Measurements from ENCODE around the gene TMEM151A.

The TMEM151A gene

DNA sequence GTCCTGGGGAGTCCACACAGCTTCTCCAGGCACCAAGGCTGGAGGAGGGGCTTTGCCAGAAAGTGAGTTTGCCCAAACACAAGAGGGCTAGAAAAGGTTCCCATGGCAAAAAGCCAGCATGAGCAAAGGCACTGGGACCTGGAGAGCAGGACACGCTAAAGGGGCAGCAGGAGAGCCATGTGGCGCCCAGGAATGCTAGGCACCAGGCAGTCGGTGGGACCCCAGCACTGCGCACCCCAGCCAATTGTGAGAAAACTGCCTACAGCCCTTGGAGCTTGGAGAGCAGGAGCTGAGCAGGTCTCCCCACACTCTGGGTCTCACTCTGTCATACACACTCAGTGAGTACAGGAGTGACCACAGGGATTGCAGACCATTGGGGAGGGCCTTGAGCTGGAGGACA, 28.5 kb upstream of the TMEM151A start:
- TF ChIP-seq, protein P1, sequence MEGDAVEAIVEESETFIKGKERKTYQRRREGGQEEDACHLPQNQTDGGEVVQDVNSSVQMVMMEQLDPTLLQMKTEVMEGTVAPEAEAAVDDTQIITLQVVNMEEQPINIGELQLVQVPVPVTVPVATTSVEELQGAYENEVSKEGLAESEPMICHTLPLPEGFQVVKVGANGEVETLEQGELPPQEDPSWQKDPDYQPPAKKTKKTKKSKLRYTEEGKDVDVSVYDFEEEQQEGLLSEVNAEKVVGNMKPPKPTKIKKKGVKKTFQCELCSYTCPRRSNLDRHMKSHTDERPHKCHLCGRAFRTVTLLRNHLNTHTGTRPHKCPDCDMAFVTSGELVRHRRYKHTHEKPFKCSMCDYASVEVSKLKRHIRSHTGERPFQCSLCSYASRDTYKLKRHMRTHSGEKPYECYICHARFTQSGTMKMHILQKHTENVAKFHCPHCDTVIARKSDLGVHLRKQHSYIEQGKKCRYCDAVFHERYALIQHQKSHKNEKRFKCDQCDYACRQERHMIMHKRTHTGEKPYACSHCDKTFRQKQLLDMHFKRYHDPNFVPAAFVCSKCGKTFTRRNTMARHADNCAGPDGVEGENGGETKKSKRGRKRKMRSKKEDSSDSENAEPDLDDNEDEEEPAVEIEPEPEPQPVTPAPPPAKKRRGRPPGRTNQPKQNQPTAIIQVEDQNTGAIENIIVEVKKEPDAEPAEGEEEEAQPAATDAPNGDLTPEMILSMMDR (IDR thresholded peaks at IDR 0.05; ENCODE audit: low read depth, low read length, missing control alignments), result no peak
- DNase-seq (ENCODE audit: low read depth), result no peak
- H3K4me3 ChIP-seq (ENCODE audit: low read depth, low read length), result no peak overlapping the region

DNA sequence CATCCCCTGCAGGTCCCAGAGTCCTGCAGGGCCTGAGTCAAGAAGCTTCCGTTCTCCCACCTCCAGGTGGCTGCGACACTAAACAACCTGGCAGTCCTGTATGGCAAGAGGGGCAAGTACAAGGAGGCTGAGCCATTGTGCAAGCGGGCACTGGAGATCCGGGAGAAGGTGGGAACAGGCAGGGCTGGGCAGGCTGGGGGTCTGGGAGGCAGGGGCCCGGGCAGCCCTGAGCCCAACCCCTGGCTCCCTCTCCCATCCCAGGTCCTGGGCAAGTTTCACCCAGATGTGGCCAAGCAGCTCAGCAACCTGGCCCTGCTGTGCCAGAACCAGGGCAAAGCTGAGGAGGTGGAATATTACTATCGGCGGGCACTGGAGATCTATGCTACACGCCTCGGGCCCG, 27.9 kb upstream of the TMEM151A start:
- no peak for DNase-seq (ENCODE audit: low read depth)
- H3K4me3 ChIP-seq (ENCODE audit: low read depth, low read length), result no peak overlapping the region
- TF ChIP-seq, protein P1 (IDR thresholded peaks at IDR 0.05; ENCODE audit: low read depth, low read length, missing control alignments), result no peak

DNA sequence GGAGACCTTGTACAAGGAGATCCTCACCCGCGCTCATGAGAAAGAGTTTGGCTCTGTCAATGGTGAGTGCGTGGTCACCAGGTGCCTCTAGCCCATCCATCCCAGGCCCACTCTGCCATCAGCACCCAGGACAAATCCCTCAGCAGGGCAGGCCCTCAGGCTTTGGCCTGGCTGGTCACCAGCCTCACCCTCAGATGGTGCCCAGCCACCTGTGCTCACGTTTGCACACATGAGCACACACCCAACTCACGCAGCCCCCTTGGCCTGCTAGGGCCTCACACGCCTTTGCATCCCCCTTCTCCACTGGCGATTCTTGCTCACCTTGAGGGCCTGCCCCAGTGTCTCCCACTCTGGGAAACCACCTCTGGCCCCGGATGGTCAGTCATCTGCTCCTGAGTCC, 27.3 kb upstream of the TMEM151A start:
- no peak overlapping the region for H3K4me3 ChIP-seq (ENCODE audit: low read depth, low read length)
- TF ChIP-seq, protein P1 (IDR thresholded peaks at IDR 0.05; ENCODE audit: low read depth, low read length, missing control alignments), result no peak
- no peak for DNase-seq (ENCODE audit: low read depth)

DNA sequence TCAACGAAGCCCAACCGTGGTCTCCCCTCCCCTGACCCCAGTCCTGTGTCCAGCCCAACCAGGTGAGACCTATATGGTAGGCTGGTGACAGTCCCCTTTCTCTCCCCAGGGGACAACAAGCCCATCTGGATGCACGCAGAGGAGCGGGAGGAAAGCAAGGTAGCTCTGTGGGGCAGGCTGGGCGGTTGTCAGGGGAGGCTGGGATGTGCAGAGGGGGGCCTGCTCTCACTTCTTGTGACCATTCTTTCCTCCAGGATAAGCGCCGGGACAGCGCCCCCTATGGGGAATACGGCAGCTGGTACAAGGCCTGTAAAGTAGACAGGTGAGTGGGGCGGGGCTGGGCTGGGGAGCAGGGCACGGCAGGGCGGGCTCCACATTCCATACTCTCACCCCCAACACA, 26.8 kb upstream of the TMEM151A start:
- no peak for DNase-seq (ENCODE audit: low read depth)
- TF ChIP-seq, protein P1 (IDR thresholded peaks at IDR 0.05; ENCODE audit: low read depth, low read length, missing control alignments), result peak; percentile 55
- H3K4me3 ChIP-seq (ENCODE audit: low read depth, low read length), result no peak overlapping the region

DNA sequence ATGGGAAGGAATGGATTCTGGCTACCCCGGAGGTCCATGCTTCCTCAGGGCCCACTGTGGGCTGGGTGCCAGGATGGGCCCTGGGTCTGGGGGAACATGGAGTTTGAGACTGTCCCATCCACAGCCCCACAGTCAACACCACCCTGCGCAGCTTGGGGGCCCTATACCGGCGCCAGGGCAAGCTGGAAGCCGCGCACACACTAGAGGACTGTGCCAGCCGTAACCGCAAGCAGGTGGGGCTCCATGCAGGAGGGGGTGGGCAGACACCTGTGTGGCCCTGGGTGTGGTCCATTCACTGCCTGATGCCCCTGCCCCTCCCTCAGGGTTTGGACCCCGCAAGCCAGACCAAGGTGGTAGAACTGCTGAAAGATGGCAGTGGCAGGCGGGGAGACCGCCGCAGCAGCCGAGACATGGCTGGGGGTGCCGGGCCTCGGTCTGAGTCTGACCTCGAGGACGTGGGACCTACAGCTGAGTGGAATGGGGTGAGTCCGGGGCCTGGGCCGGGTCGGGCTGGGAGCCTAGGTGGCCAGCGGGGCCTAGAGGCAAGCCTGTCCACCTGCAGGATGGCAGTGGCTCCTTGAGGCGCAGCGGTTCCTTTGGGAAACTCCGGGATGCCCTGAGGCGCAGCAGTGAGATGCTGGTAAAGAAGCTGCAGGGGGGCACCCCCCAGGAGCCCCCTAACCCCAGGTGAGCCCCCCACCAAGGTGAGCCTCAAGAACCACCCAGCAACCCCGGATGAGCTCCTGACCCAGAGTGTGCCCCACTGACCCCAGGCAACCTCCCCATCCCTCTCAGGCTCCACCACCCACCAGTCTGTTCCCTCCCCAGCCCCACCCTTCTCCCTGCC, 25.9 kb upstream of the TMEM151A start:
- TF ChIP-seq, protein P1 (IDR thresholded peaks at IDR 0.05; ENCODE audit: low read depth, low read length, missing control alignments), result no peak
- no peak overlapping the region for H3K4me3 ChIP-seq (ENCODE audit: low read depth, low read length)
- no peak for DNase-seq (ENCODE audit: low read depth)

DNA sequence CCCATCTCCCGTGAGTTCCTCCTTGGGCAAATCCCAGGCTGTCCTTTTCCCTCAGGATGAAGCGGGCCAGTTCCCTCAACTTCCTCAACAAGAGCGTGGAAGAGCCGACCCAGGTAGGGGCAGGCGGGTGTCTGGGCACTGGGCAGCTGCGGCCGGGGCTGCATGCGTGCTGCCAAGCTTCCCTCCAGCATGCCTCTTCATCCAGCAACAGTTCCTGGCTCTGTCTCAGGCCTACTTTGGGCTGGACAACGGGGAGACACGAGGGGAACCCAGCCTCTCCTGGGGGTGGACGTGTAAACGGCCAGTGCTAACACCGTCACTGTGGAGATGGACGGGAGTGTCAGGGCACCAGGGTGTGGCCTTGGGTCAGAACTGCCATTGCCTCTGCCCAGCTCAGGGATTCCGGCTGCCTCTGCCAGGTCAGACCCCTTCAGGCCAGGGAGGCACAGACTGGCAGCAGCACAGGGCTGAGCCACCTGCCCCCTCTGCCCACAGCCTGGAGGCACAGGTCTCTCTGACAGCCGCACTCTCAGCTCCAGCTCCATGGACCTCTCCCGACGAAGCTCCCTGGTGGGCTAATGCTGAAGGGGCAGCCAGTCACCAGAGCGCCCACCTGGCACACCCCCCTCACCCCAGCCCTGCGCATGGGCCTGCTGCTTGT, 25.2 kb upstream of the TMEM151A start:
- no peak overlapping the region for H3K4me3 ChIP-seq (ENCODE audit: low read depth, low read length)
- TF ChIP-seq, protein P1 (IDR thresholded peaks at IDR 0.05; ENCODE audit: low read depth, low read length, missing control alignments), result no peak
- DNase-seq (ENCODE audit: low read depth), result no peak

Measured in GM12864 (cell line).